GM12878 (cell line): Measurements from ENCODE around the gene TPBGL. TPM values are rescaled to one million over a fixed set of nuclear protein-coding genes. Genes with fewer than 3 reads are reported as not detected.

ENCODE experiments used
- ATAC-seq: fragments of 200-7000 bp; cut with Tn5 transposase; 3 replicates; pipeline ENCODE4 v1.9.1; 2020; ENCODE audit warnings: mild to moderate bottlenecking, moderate library complexity
- BruUV-seq: library from RNA; stranded (reverse); fragments of 400-500 nt; replicated peaks from 2 replicates; lab custom pipeline; 2021; lab: Mats Ljungman, UMichigan
- CTCF ChIA-PET: fragments of 300-600 bp; sonication (Branson Sonifier 250); formaldehyde crosslinking; extraction: SDS; loops from one replicate; lab custom pipeline; 2021; ENCODE audit warnings: inconsistent platforms; lab: Yijun Ruan, JAX
- POLR2A ChIA-PET: fragments of 350-600 bp; formaldehyde crosslinking; extraction: SDS; loops from one replicate; lab custom pipeline; 2021; ENCODE audit warnings: inconsistent platforms; lab: Charles Lee
- RAD21 ChIA-PET: fragments of 300-600 bp; sonication (Branson Sonifier 250); formaldehyde crosslinking; loops from one replicate; lab custom pipeline; 2023; ENCODE audit warnings: antibody characterized with exemption; ENCODE audit not compliant: unreplicated experiment; lab: Charles Lee
- SMC1A ChIA-PET: fragments of 300-600 bp; sonication (Branson Sonifier 250); formaldehyde crosslinking; loops from one replicate; lab custom pipeline; 2023; ENCODE audit not compliant: unreplicated experiment, uncharacterized antibody; lab: Charles Lee
- DNase-seq: peaks from one replicate; pipeline ENCODE4 v3.0.0-alpha.2; 2011; ENCODE audit warnings: low read depth, low spot score
- FAIRE-seq: peaks from 3 replicates; lab custom pipeline; 2011; peaks lifted over from hg19 to GRCh38; lab: Jason Lieb, UNC
- H2AFZ ChIP-seq: 2 replicates; pipeline ENCODE4 v1.6.0; 2011; ENCODE audit warnings: low read depth, low read length, control low read depth; ENCODE audit not compliant: control insufficient read depth
- H3K27ac ChIP-seq: 2 replicates; pipeline ENCODE4 v1.5.1; 2011; ENCODE audit warnings: control low read depth; ENCODE audit not compliant: control insufficient read depth, insufficient read depth
- H3K27me3 ChIP-seq, 2 experiments: replicated peaks in 1 of 2; 2 replicates each; pipeline versions ENCODE4 v1.6.0 to v1.6.1; 2011; ENCODE audit warnings: low read length in 1 of 2; ENCODE audit not compliant: control insufficient read depth in 2 of 2, insufficient read depth in 2 of 2
- H3K36me3 ChIP-seq, 2 experiments: 2 replicates each; pipeline ENCODE4 v1.5.1; 2011; ENCODE audit warnings: low read length in 1 of 2; ENCODE audit not compliant: control insufficient read depth in 2 of 2, insufficient read depth in 2 of 2
- H3K4me1 ChIP-seq: 2 replicates; pipeline ENCODE4 v1.6.1; 2011; ENCODE audit warnings: mild to moderate bottlenecking, low read length, moderate library complexity, mixed read lengths; ENCODE audit not compliant: control insufficient read depth, insufficient read depth
- H3K4me2 ChIP-seq: 2 replicates; pipeline ENCODE4 v1.6.0; 2011; ENCODE audit warnings: control low read depth; ENCODE audit not compliant: control insufficient read depth, insufficient read depth
- H3K4me3 ChIP-seq: fragments of 200-600 bp; sonication (generic); 2 replicates; pipeline ENCODE4 v1.5.1; 2016
- H3K79me2 ChIP-seq: 2 replicates; pipeline ENCODE4 v1.6.0; 2011; ENCODE audit warnings: low read length; ENCODE audit not compliant: control insufficient read depth, insufficient read depth
- H3K9ac ChIP-seq: 2 replicates; pipeline ENCODE4 v1.8.0; 2011; ENCODE audit warnings: low read length, control low read depth, mixed read lengths; ENCODE audit not compliant: control insufficient read depth, insufficient read depth
- H3K9me3 ChIP-seq: replicated peaks from 3 replicates; pipeline ENCODE4 v1.5.1; 2011; ENCODE audit warnings: mild to moderate bottlenecking, low read length; ENCODE audit not compliant: control insufficient read depth, insufficient read depth
- H4K20me1 ChIP-seq: 2 replicates; pipeline ENCODE4 v1.6.0; 2011; ENCODE audit not compliant: control insufficient read depth, insufficient read depth
- ATF7 ChIP-seq: fragments of 450-650 bp; IDR thresholded peaks from 2 replicates; pipeline ENCODE4 v1.6.1; 2016; ENCODE audit warnings: low read depth, mild to moderate bottlenecking
- BHLHE40 ChIP-seq, 2 experiments: fragments of 450-650 bp in 1 of 2; IDR thresholded peaks; 2 replicates each; pipeline ENCODE4 v1.6.1; 2011 to 2017; ENCODE audit warnings: low read depth in 2 of 2, borderline replicate concordance in 1 of 2, improper control_type of control experiment in 1 of 2, low read length in 1 of 2, mild to moderate bottlenecking in 1 of 2
- CEBPB ChIP-seq, 2 experiments: fragments of 150-350 bp in 1 of 2; IDR thresholded peaks; 2 replicates each; pipeline ENCODE4 v1.6.1; 2012 to 2014; ENCODE audit warnings: low read depth in 2 of 2, low read length in 2 of 2, borderline replicate concordance in 1 of 2, inconsistent platforms in 1 of 2
- CHD4 ChIP-seq: fragments of 200-600 bp; sonication (generic); IDR thresholded peaks from 2 replicates; pipeline ENCODE4 v1.6.1; 2016; ENCODE audit warnings: mild to moderate bottlenecking
- CTCF ChIP-seq, 3 experiments: IDR thresholded peaks in 2 of 3; conservative IDR thresholded peaks in 1 of 3; 2 replicates each; pipeline ENCODE4 v1.5.1; 2011; ENCODE audit warnings: low read depth in 3 of 3, low read length in 3 of 3, mild to moderate bottlenecking in 3 of 3, control low read depth in 2 of 3, moderate library complexity in 2 of 3, inconsistent platforms in 1 of 3, mixed read lengths in 1 of 3; ENCODE audit not compliant: control insufficient read depth in 2 of 3, insufficient read depth in 1 of 3; ENCODE audit errors: extremely low read depth in 1 of 3
- HDAC2 ChIP-seq: fragments of 200-600 bp; sonication (generic); IDR thresholded peaks from 2 replicates; pipeline ENCODE4 v1.6.1; 2017
- IKZF2 ChIP-seq, 2 experiments: fragments of 450-650 bp; IDR thresholded peaks; 2 replicates each; pipeline ENCODE4 v1.6.1; 2017; ENCODE audit warnings: mild to moderate bottlenecking in 2 of 2, moderate library complexity in 2 of 2
- MAX ChIP-seq: IDR thresholded peaks from 2 replicates; pipeline ENCODE4 v1.6.1; 2012; ENCODE audit warnings: low read depth, low read length, improper control_type of control experiment
- NR2F1 ChIP-seq: fragments of 450-650 bp; conservative IDR thresholded peaks from 2 replicates; pipeline ENCODE4 v1.6.1; 2017; ENCODE audit warnings: mild to moderate bottlenecking
- PKNOX1 ChIP-seq: fragments of 450-650 bp; IDR thresholded peaks from 2 replicates; pipeline ENCODE4 v1.6.1; 2016; ENCODE audit warnings: mild to moderate bottlenecking
- RELB ChIP-seq: fragments of 450-650 bp; IDR thresholded peaks from 2 replicates; pipeline ENCODE4 v1.6.1; 2017; ENCODE audit warnings: low read depth, mild to moderate bottlenecking, moderate library complexity
- RFX5 ChIP-seq: IDR thresholded peaks from 2 replicates; pipeline ENCODE4 v1.6.1; 2011; ENCODE audit warnings: low read depth, low read length, improper control_type of control experiment
- SIN3A ChIP-seq: IDR thresholded peaks from 2 replicates; pipeline ENCODE4 v1.6.1; 2012; ENCODE audit warnings: low read depth, low read length, improper control_type of control experiment
- TBL1XR1 ChIP-seq: IDR thresholded peaks from 2 replicates; pipeline ENCODE4 v1.6.1; 2012; ENCODE audit warnings: low read depth, low read length, improper control_type of control experiment
- USF1 ChIP-seq: IDR thresholded peaks from 2 replicates; pipeline ENCODE4 v1.6.1; 2011; ENCODE audit warnings: borderline replicate concordance, low read depth, mild to moderate bottlenecking, moderate library complexity, mixed read lengths, low read length; ENCODE audit not compliant: insufficient read depth; ENCODE audit errors: extremely low read length
- YY1 ChIP-seq: IDR thresholded peaks from 2 replicates; pipeline ENCODE4 v1.6.1; 2011; ENCODE audit warnings: low read depth, mild to moderate bottlenecking, low read length
- WGBS: methylation state at CpG from one replicate; pipeline ENCODE4 v1.1.6; 2016; ENCODE audit warnings: low lambda C conversion rate; ENCODE audit not compliant: insufficient replicate concordance, insufficient coverage; ENCODE audit errors: missing lambda C conversion rate; 5-methylcytosine and 5-hydroxymethylcytosine counted together
- in situ Hi-C: fragments of 300-500 bp; cut with MboI; formaldehyde crosslinking; loops from 9 replicates; pipeline ENCODE4 v1.14.3; 2018; ENCODE audit warnings: mixed read lengths
- intact Hi-C: fragments of 100-400 bp; cut with micrococcal nuclease; formaldehyde crosslinking; loops from one replicate; pipeline ENCODE4 v1.14.2; 2022; ENCODE audit not compliant: unreplicated experiment
- polyA plus RNA-seq, 11 experiments: library from polyadenylated mRNA; depleted of rRNA in 4 of 11; unstranded in 6 of 11; stranded (reverse) in 5 of 11; fragments of >200 nt; fragmentation: Nextera tagmentation in 4 of 11; fragmentation: Illumina TruSeq in 1 of 11; extraction: Ambion mirVana in 4 of 11; extraction: Trizol in 1 of 11; gene quantifications; 1 replicate in 1 of 11; 2 replicates in 10 of 11; pipeline versions ENCODE4 v1.2.1 to v1.2.3, GENCODE V29; 2011 to 2016; ENCODE audit warnings: inconsistent platforms in 2 of 11, missing spikeins in 2 of 11, low read depth in 1 of 11
- total RNA-seq, 4 experiments: library from RNA; depleted of rRNA in 3 of 4; stranded (reverse); fragments of >200 nt in 3 of 4; fragmentation: Illumina TruSeq in 1 of 4; extraction: Trizol in 1 of 4; gene quantifications; 2 replicates each; pipeline versions ENCODE4 v1.2.1 to v1.2.3, GENCODE V29; 2013 to 2021

TPBGL gene
- total and polyA plus RNA-seq, 10 of the 15 experiments (the other 5 are each of a cell fraction or from before 2014, with no cell fraction given), result not detected

GRCh38 chr11:75204685-75205563 lies 35.6 kb upstream of the TPBGL start:
- ChIA-PET RAD21 (interaction anchor here (0.6 to 8.9 kb wide), 18 partner anchors 10 to 279 kb away, joined by 3 to 132 read pairs (median 4); partner anchors contain the start of genes NEU3 and SLCO2B1), POLR2A (interaction anchor here (0.6 to 1.0 kb wide), 2 partner anchors 65 to 217 kb away, joined by 4 read pairs; no protein-coding TSS in a partner anchor), CTCF (interaction anchor here (0.6 to 10.2 kb wide), 52 partner anchors 8 to 297 kb away, joined by 3 to 232 read pairs (median 4); partner anchors contain the start of gene SLCO2B1), SMC1A (interaction anchor here (0.7 to 8.3 kb wide), 17 partner anchors 9 to 280 kb away, joined by 3 to 111 read pairs (median 4); partner anchors contain the start of gene NEU3)
- Histone ChIP-seq H3K36me3 (no peaks in the 10 kb centered on the region), H2AFZ (no peak overlapping the region), H3K79me2 (no peaks in the 10 kb centered on the region), H3K27ac (no peak overlapping the region), H3K27me3 (peaks cover 0 to 4% of the 10 kb centered on the region in 2 experiments; a peak in 1 of 4 replicates), H3K9me3 (no peaks in the 10 kb centered on the region), H4K20me1 (no peaks in the 10 kb centered on the region), H3K4me2 (no peak overlapping the region), H3K4me3 (no peak overlapping the region), H3K4me1 (no peaks in the 10 kb centered on the region), H3K9ac (no peak overlapping the region)
- 18% methylated on average over 9 of the region's 9 CpGs for WGBS
- in situ Hi-C loops, result loop anchor here (5.0 kb wide), 2 partner anchors 58 to 183 kb away; no protein-coding TSS in a partner anchor
- DNase-seq, result peak; percentile 8
- peak; percentile 100 for ATAC-seq
- peak; percentile 81 for FAIRE-seq
- BruUV-seq, result no TSS peak
- intact Hi-C loops, result loop anchor here (1.0 kb wide), 4 partner anchors 61 to 276 kb away; no protein-coding TSS in a partner anchor
- TF ChIP-seq SIN3A (no peak), CHD4 (no peak), NR2F1 (no peak), YY1 (peak; percentile 47; the same call in 1 of the 2 replicates), CTCF (IDR thresholded peaks at IDR 0.05 in 2 of 3, conservative IDR thresholded peaks at IDR 0.05 in 1 of 3; ENCODE audit: control insufficient read depth in 2 of 3, extremely low read depth in 1 of 3, insufficient read depth in 1 of 3, low read depth in 3 of 3, low read length in 3 of 3) (peak; percentile 87 to 94 (median 89)), ATF7 (no peak), TBL1XR1 (no peak), USF1 (no peak), HDAC2 (no peak), IKZF2 (IDR thresholded peaks at IDR 0.05) (no peak), CEBPB (IDR thresholded peaks at IDR 0.05; ENCODE audit: borderline replicate concordance in 1 of 2, low read depth in 2 of 2, low read length in 2 of 2) (no peak), MAX (no peak), RELB (no peak), RFX5 (no peak), PKNOX1 (no peak), BHLHE40 (IDR thresholded peaks at IDR 0.05; ENCODE audit: borderline replicate concordance in 1 of 2, low read depth in 2 of 2, low read length in 1 of 2) (no peak)
